Ovary (tissue), 9 donors: ENCODE measurements around the gene TMEM140. TPM values are rescaled to one million over a fixed set of nuclear protein-coding genes. Genes with fewer than 3 reads are reported as not detected.

ENCODE experiments used
- DNase-seq, 5 donors: peaks; one replicate each; pipeline ENCODE4 v3.0.0-alpha.2; 2019 to 2020
- H3K27ac ChIP-seq, 2 donors: fragments of 200-600 bp; one replicate each; pipeline versions ENCODE4 v1.5.1 to v1.8.0; 2019 to 2022
- H3K27me3 ChIP-seq: fragments of 200-600 bp; one replicate; pipeline ENCODE4 v1.8.0; 2022
- H3K36me3 ChIP-seq: fragments of 200-600 bp; sonication (generic); one replicate; pipeline ENCODE4 v1.5.1; 2019
- H3K4me1 ChIP-seq: one replicate; pipeline ENCODE4 v1.8.1; 2013; ENCODE audit warnings: mild to moderate bottlenecking, moderate library complexity; ENCODE audit not compliant: insufficient read depth
- H3K4me3 ChIP-seq: fragments of 200-600 bp; sonication (generic); one replicate; pipeline ENCODE4 v1.5.1; 2017
- H3K9me3 ChIP-seq, 2 donors: fragments of 200-600 bp in 1 of 2; sonication (generic) in 1 of 2; one replicate each; pipeline versions ENCODE4 v1.5.1 to v1.8.1; 2013 to 2019; ENCODE audit warnings: mild to moderate bottlenecking in 1 of 2, moderate library complexity in 1 of 2
- CTCF ChIP-seq, 3 donors: fragments of 450-650 bp in 2 of 3; fragments of 200-600 bp in 1 of 3; IDR thresholded peaks; one replicate each; pipeline versions ENCODE4 v1.5.1 to v1.8.0; 2016 to 2022; ENCODE audit warnings: antibody characterized with exemption in 3 of 3, mild to moderate bottlenecking in 1 of 3
- EP300 ChIP-seq: sonication (generic); formaldehyde crosslinking; IDR thresholded peaks from one replicate; pipeline ENCODE4 v1.6.1; 2017; ENCODE audit warnings: antibody characterized with exemption
- POLR2A ChIP-seq: fragments of 450-650 bp; IDR thresholded peaks from one replicate; pipeline ENCODE4 v1.6.1; 2017; ENCODE audit warnings: antibody characterized with exemption, mild to moderate bottlenecking, moderate library complexity
- WGBS, 3 donors: extraction: QIAGEN DNeasy Blood & Tissue Kit in 1 of 3; methylation state at CpG; one replicate each; pipeline versions ENCODE4 v1.1.5 to v1.1.7; 2013 to 2017; 5-methylcytosine and 5-hydroxymethylcytosine counted together
- intact Hi-C, 4 donors: fragments of 100-400 bp; cut with DNase I; formaldehyde crosslinking; loops; one replicate each; pipeline versions ENCODE4 v1.11.0 to v1.15.1; 2022 to 2023
- polyA plus RNA-seq, 2 donors: library from polyadenylated mRNA; stranded (reverse); fragments of 200-250 nt in 1 of 2; fragments of 350-450 nt in 1 of 2; fragmentation: Illumina TruSeq in 1 of 2; extraction: RNeasy Lipid Tissue Mini Kit (QIAGEN cat#74804) in 1 of 2; gene quantifications; one replicate each; pipeline ENCODE4 v1.2.3, GENCODE V29; 2013 to 2014
- total RNA-seq, 7 donors: library from RNA; depleted of rRNA in 2 of 7; stranded (reverse); fragments of >200 nt in 2 of 7; fragmentation: NEBNext Ultra II Directional in 3 of 7; extraction: Animal tissue kit (Norgen Biotek cat#: 25700) in 3 of 7; gene quantifications; one replicate each; pipeline versions ENCODE4 v1.1.0 to v1.2.4, GENCODE V29; 2016 to 2023
- donor health status: DM: no; HTN: no; CAD: no; lungs with moderate emphysema.
- donor health status: DM: no; HTN: no; CAD: no.
- donor health status: Bipolar disorder and iron deficiency.
- donor health status: DM: yes; HTN: yes; CAD: no.
- donor health status: DM: no; HTN: no; CAD: no.
- donor health status: DM: yes; HTN: yes; CAD: no.

Gene TMEM140
- total and polyA plus RNA-seq, 9 donors: 5.9 to 25.0 (median 8.5) TPM

GRCh38 chr7:135166338-135166990 lies 18.6 kb downstream of the TMEM140 start:
- WGBS, 3 donors: 71 to 78% (median 71%) methylated on average over 17 to 18 of the region's 18 CpGs
- no peaks in the 10 kb centered on the region for H3K4me1 ChIP-seq
- H3K27me3 ChIP-seq: no peaks in the 10 kb centered on the region
- no peak for TF ChIP-seq EP300
- TF ChIP-seq CTCF (IDR thresholded peaks at IDR 0.05): no peak
- TF ChIP-seq POLR2A: no peak
- no peaks in the 10 kb centered on the region for H3K9me3 ChIP-seq
- H3K27ac ChIP-seq: no peak overlapping the region
- H3K4me3 ChIP-seq: no peak overlapping the region
- no peak for DNase-seq
- no peaks in the 10 kb centered on the region for H3K36me3 ChIP-seq
- intact Hi-C loops: loop anchor here (5.0 to 10.0 kb wide), 5 partner anchors 172 to 482 kb away; partner anchors contain the start of gene AGBL3 (in 1 of the 4)

DNA sequence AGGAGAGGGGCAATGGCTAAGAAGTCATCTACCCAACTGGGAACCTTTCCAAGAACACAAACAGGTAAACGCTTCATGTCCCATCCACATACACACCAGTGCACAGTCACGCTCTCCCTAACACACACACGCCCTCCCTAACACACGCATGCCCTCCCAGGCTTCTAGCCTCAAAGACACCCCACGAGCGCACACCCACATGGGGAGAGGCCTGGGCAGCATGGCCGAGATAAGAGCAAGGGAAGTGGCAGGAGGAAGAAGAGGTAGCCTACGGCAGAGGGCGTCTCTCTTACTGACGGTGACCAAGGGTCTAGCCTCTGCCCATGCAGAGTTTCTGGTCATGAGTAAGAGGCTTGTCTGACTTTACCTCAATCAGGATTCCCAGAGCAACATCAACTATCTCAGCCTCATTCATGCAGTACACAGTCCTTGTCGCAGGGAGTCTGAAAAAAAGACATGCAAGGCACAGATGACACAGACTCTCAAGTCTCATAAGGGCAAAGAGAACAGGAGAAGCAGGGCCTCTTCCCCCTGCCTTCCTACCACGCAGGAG lies 19.6 kb downstream of the TMEM140 start:
- no peaks in the 10 kb centered on the region for H3K36me3 ChIP-seq
- TF ChIP-seq CTCF (IDR thresholded peaks at IDR 0.05): no peak
- no peak for TF ChIP-seq EP300
- TF ChIP-seq POLR2A: no peak
- H3K9me3 ChIP-seq: no peaks in the 10 kb centered on the region
- no peak for DNase-seq
- no peak overlapping the region for H3K27ac ChIP-seq
- intact Hi-C loops: loop anchor here (5.0 to 10.0 kb wide), 5 partner anchors 173 to 483 kb away; partner anchors contain the start of gene AGBL3 (in 1 of the 4)
- H3K4me1 ChIP-seq: no peaks in the 10 kb centered on the region
- H3K4me3 ChIP-seq: no peak overlapping the region
- WGBS, 3 donors: 76 to 86% (median 80%) methylated on average over 12 of the region's 12 CpGs
- no peaks in the 10 kb centered on the region for H3K27me3 ChIP-seq

GRCh38 chr7:135168001-135168400 lies 20.1 kb downstream of the TMEM140 start:
- intact Hi-C loops: loop anchor here (5.0 to 10.0 kb wide), 5 partner anchors 173 to 483 kb away; partner anchors contain the start of gene AGBL3 (in 1 of the 4)
- TF ChIP-seq EP300 (no peak), POLR2A (no peak), CTCF (IDR thresholded peaks at IDR 0.05) (no peak)
- H3K4me3 ChIP-seq: no peak overlapping the region

DNA sequence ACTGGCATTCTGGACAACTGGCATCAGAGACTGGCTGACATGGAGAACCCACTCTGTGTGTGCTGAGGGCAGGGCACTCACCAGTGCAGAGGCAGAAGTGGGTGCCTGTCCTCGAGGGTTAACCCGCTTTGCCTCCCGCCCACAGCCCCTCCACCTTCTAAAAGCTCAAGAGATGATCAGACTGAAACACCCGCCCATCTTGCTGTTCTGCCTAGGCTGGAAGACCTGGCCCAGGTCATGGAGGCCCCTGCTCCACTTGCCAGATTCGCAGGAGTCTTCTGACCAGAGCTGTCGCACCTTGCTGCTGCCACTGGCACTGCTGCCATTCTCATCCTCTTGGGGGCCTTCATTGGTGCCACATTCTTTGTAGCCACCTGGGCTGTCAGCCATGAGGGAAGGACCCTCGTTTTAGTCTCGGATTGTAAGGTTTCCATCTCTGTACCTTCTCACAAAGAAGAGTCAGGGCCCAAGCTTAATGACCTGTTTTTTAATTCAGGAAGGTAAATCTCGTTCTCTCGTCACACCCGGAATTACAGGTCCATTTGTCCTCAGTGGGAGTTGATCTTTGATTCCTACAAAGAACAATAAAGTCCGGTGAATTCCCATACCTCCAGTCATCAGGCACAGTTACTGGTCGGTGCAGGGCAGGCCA lies 20.7 kb downstream of the TMEM140 start:
- TF ChIP-seq POLR2A (no peak), EP300 (no peak), CTCF (IDR thresholded peaks at IDR 0.05) (no peak)
- DNase-seq: no peak
- H3K4me1 ChIP-seq: no peaks in the 10 kb centered on the region
- no peaks in the 10 kb centered on the region for H3K9me3 ChIP-seq
- H3K27me3 ChIP-seq: no peaks in the 10 kb centered on the region
- intact Hi-C loops: loop anchor here (5.0 to 10.0 kb wide), 5 partner anchors 174 to 484 kb away; partner anchors contain the start of gene AGBL3 (in 1 of the 4)
- WGBS, 3 donors: 84 to 93% (median 86%) methylated on average over 13 of the region's 13 CpGs
- no peak overlapping the region for H3K4me3 ChIP-seq
- peak overlapping the region in 1 of 2 donors; percentile 11 for H3K27ac ChIP-seq
- no peaks in the 10 kb centered on the region for H3K36me3 ChIP-seq

More at GRCh38 chr7:135168001-135168400, 20.1 kb downstream of the TMEM140 start:
- Histone ChIP-seq H3K4me1 (no peaks in the 10 kb centered on the region), H3K36me3 (no peaks in the 10 kb centered on the region), H3K27ac (no peak overlapping the region), H3K9me3 (no peaks in the 10 kb centered on the region), H3K27me3 (no peaks in the 10 kb centered on the region)
- WGBS, 3 donors: 48 to 53% (median 50%) methylated on average over 9 of the region's 9 CpGs
- DNase-seq: no peak
